Activated T-cell treated with anti-CD3 and anti-CD28 coated beads, Interleukin-2, amount 50 U/mL, for 24 hours (primary cell): ENCODE data around the gene MFSD12.

Source experiments
- DNase-seq: peaks from one replicate; pipeline ENCODE4 v3.0.0-alpha.2; 2020
- H3K27ac Mint-ChIP-seq: 2 replicates; pipeline ENCODE4 v1.8.0; 2020; ENCODE audit warnings: mild to moderate bottlenecking, mixed read lengths
- H3K27me3 Mint-ChIP-seq: 2 replicates; pipeline ENCODE4 v1.8.0; 2020; ENCODE audit warnings: mixed read lengths
- H3K36me3 Mint-ChIP-seq: 2 replicates; pipeline ENCODE4 v1.8.0; 2020; ENCODE audit warnings: low read depth, mixed read lengths
- H3K4me1 Mint-ChIP-seq: 2 replicates; pipeline ENCODE4 v1.8.0; 2020; ENCODE audit warnings: low read depth, mixed read lengths
- H3K4me3 Mint-ChIP-seq: 2 replicates; pipeline ENCODE4 v1.8.0; 2020; ENCODE audit warnings: mild to moderate bottlenecking, moderate library complexity, mixed read lengths
- H3K9me3 Mint-ChIP-seq: 2 replicates; pipeline ENCODE4 v1.8.0; 2020; ENCODE audit warnings: mixed read lengths

The MFSD12 gene

GRCh38 chr19:3496392-3497273 lies 60.8 kb downstream of the MFSD12 start:
- no peak overlapping the region for H3K27ac Mint-ChIP-seq
- no peaks in the 10 kb centered on the region for H3K9me3 Mint-ChIP-seq
- H3K4me1 Mint-ChIP-seq, result peaks cover 33% of the 10 kb centered on the region
- H3K27me3 Mint-ChIP-seq, result no peaks in the 10 kb centered on the region
- peaks cover 76% of the 10 kb centered on the region for H3K36me3 Mint-ChIP-seq
- DNase-seq, result no peak
- no peak overlapping the region for H3K4me3 Mint-ChIP-seq

DNA sequence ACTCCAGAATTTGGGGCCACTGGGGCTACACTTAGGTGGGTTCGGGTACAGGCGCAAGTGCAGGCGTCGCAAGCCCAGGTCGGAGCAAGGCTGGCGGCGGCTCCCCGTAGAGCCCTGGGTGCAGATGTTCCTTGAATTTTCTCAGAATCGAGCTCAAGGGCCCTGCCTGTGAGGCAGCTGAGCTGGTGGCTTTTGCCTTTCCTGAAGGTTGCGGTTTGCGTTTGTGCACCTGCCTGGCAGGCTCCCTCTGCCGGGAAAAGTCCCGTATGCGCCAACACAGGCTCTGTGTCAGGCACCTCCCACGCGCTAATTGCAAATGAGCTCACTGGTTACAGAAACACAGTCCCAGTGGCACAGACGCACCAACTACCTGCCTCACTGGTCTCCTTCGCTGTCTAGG lies 62.8 kb downstream of the MFSD12 start:
- Mint-ChIP-seq H3K36me3 (peaks cover 75% of the 10 kb centered on the region), H3K4me3 (peak overlapping the region; percentile 32), H3K9me3 (no peaks in the 10 kb centered on the region), H3K4me1 (peaks cover 21% of the 10 kb centered on the region), H3K27me3 (no peaks in the 10 kb centered on the region), H3K27ac (peak overlapping the region; percentile 70)
- DNase-seq, result peak; percentile 68
